Fibroblast of lung (primary cell): ENCODE results near the gene OR52M1.

ENCODE experiments used
- EZH2 ChIP-seq: IDR thresholded peaks from 2 replicates; pipeline ENCODE4 v1.5.1; 2012; ENCODE audit warnings: low read length, control low read depth, mild to moderate bottlenecking; ENCODE audit errors: missing control alignments
- TF ChIP-seq, protein P1 (sequence below), 2 donors: IDR thresholded peaks in 1 of 2; conservative IDR thresholded peaks in 1 of 2; 1 replicate in 1 of 2; 2 replicates in 1 of 2; pipeline ENCODE4 v1.5.1; 2011 to 2012; ENCODE audit warnings: low read length in 2 of 2, control low read depth in 1 of 2, inconsistent platforms in 1 of 2, low read depth in 1 of 2, mild to moderate bottlenecking in 1 of 2

- TF ChIP-seq, protein P1, sequence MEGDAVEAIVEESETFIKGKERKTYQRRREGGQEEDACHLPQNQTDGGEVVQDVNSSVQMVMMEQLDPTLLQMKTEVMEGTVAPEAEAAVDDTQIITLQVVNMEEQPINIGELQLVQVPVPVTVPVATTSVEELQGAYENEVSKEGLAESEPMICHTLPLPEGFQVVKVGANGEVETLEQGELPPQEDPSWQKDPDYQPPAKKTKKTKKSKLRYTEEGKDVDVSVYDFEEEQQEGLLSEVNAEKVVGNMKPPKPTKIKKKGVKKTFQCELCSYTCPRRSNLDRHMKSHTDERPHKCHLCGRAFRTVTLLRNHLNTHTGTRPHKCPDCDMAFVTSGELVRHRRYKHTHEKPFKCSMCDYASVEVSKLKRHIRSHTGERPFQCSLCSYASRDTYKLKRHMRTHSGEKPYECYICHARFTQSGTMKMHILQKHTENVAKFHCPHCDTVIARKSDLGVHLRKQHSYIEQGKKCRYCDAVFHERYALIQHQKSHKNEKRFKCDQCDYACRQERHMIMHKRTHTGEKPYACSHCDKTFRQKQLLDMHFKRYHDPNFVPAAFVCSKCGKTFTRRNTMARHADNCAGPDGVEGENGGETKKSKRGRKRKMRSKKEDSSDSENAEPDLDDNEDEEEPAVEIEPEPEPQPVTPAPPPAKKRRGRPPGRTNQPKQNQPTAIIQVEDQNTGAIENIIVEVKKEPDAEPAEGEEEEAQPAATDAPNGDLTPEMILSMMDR (conservative IDR thresholded peaks at IDR 0.05 in 1 of 2, IDR thresholded peaks at IDR 0.05 in 1 of 2; ENCODE audit: low read depth in 1 of 2, low read length in 2 of 2): no peak
- TF ChIP-seq EZH2: no peak
These were observed 33.6 kb downstream of the OR52M1 start for GRCh38 chr11:4578624-4579023.
